ENCODE results near the gene TLR6.

The TLR6 gene

DNA sequence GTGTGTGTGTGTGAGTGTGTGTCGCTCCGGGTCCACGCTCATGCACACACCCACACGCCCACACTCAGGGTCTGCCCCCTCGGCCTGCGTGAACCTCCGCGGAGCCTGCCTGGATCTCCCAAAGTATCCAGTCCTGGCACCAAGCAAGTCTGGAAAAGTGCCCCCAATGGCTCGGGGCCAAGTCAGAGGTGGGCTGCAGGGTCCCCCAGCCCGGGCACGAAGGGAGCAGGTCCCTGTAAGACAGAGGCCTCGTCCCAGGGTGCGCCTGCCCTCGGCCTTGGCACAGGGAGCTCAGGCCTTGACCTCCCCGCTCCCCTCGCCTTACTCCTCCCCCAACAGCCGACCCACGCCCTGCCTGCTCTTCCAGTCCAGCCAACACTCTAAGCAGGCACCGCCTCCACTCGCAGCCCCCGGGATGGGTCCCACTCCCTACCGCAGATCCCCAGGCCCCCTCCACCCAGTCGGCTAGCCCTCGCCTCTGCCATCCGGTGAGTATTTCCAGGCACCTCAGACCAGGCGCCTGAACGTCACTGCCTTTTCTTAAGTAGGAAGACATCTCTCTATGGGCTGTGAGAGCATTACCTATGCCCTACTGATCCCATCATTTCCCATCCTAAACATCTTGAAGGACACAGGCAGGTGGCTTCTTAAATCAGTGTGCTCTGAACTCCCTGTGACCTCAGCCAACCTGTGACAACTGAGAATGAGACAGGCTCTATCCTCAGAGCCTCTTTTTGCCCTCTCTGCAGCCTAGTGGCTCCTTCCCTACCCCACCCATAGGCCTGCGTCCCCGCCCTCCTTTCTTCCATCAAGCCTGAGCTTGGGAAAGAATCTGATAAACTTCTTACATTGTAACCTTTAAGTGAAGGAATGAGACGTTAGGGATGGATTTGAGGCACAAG, 11.7 kb upstream of the TLR6 start:
- no peak for DNase-seq (ENCODE audit: low read depth in 2 of 3, low spot score in 2 of 3)

DNA sequence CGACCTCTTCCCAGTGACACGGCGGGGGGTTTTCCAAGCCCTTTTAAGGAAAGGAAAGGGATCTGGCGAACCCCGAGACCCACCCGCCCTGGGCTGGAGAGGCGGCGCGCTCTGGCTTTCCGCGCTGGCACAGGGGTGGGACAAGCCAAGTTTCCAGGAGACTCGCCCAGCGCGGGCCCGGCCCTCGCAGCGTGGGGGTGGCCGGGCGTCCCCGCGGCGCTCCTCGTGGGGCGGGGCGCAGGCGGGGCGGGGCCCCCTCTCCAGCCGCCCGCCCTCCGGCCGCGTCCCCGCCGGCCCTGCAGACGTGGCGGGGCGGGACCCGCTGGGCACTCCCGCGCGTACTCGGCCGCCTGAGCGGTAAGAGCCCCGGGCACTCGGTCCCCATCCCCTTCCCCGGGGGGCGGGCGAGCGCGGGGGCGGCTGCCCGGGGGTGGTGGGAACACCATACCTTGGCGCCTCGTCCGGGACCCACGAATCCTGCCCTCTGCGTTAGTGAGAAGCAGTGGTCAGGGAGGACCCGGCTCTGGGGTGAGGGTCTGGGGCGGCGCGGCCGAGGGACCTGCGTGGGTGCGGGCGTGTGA, 11.0 kb upstream of the TLR6 start, which contains the start of gene FAM114A1:
Gene FAM114A1, plus strand, starts transcription at position 329 of the 581 bp plus-strand sequence. CDS start 10,273 bp downstream, outside the sequence.
- DNase-seq (ENCODE audit: low read depth in 2 of 3, low spot score in 2 of 3), result no peak

DNA sequence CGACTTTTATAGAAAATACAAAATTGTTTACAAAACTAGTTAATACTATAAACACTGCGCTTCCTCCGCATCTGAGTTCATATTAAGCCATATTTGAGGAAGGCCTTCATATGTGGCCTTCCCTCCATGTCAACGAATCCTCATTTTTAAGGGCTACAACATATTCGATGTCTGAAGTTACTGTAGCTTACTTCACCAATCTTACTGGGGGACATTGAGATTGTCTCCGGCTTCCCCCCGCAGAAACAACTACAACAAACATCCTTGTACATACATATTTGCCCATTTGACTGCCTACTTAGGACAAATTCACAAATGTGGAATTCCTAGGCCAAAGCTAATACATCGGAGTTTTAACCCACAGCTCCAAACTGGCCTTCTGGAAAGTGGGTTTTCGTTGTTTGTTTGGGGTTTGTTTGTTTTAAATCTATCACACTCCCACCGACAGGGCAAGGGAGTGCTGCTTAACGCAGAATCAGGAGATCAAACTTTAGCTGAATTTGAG, 10.4 kb upstream of the TLR6 start:
- DNase-seq (ENCODE audit: low read depth in 2 of 3, low spot score in 2 of 3), result no peak

DNA sequence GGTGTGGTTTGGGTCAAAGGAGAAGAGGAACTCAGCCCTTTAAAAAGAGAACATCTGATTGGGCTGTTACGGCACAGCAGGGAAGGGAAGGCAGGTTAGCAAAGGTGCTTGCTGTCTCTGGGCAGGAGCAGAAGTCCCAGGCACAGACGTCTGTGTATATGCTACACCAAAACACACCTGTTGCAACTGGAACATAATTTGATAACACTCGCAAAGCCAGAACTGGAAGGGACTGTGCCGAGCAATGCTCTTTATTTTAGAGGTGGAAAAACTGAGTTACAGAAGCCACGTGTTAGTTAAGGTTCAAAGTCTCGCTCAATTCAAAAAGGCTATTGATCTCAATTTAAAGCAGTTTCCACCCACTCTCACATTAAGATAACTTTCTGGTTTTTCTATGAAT, 8.8 kb upstream of the TLR6 start:
- DNase-seq (ENCODE audit: low read depth in 2 of 3, low spot score in 2 of 3), result no peak

DNA sequence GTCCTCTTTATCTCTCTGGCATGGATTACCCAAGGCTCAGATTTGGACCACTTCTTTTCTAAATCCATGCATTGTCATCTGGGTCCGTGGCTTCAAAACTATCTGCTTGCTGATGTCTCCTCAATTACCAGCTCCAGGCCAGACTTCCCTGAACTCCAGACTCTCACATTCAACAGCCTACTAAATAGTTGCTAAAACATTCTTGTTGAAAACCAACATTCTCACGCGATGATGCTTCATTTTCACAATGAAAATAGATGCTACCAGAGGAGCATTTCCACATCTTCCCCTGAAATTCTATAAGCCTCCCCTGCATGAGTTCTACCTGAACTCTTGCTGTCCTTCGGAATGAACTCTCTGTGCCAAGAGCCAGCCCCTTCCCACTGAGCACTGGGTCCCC, 5.2 kb upstream of the TLR6 start:
- no peak for DNase-seq (ENCODE audit: low read depth in 2 of 3, low spot score in 2 of 3)

DNA sequence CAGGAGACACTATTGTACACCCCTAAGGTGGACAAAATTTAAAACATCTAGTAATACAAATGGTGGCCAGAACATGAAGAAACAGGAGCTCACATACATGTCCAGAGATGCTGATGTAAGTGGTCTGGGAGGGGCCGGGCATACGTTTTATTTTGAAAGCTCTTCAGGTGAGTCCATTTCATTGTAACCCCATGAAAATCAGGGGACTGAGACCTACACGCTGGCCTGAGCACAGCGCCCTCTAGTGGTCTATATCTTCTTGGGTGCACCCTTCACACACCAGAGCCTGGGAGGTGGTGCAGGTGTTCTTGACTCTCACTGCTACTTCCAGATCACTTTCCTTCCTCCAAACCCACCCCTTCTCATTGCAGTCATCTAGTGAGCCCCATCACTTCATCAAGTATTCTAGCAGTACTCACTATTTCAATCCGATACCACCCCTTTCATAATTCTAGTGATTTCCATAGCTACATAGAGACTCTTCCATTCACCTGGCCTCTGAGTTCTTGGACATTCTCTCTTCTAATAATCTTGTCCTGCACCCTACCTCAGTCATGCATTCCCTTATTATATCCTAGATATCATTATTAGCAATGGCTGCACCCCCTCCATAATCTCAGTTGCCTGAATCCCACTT, 4.3 kb upstream of the TLR6 start:
- DNase-seq (ENCODE audit: low read depth in 2 of 3, low spot score in 2 of 3), result peak in 1 of 3 experiments; percentile 29

DNA sequence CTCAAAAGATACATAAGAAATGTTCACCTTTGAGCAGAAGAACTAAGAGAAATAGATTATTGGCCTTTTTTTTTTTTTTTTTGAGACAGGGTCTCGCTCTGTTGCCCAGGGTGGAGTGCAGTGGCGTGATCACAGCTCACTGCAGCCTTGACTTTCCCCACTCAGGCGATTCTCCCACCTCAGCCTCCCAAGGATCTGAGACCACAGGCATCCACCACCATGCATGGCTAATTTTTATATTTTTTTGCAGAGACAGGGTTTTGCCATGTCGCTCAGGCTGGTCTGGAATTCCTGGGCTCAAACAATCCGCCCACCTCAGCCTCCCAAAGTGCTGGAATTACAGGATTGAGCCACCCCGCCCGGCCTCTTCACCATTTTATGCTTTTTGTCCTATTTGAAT, 2.9 kb upstream of the TLR6 start:
- DNase-seq (ENCODE audit: low read depth in 2 of 3, low spot score in 2 of 3), result no peak

DNA sequence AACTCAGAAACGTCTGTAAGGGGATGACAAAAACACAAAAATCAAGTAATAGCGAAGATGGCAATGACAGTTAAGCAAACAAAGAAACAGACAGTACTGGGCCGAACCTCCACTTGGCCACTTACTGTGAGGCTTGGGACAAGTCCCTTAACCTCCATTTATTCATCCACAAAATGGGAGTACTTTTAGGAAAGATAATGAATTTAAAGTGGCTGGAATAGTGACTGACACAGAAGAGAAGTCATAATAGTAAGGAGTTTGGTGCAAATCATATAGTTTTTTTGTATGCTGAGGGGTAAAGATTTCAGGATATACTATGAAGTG, 1.4 kb upstream of the TLR6 start:
- DNase-seq (ENCODE audit: low read depth in 2 of 3, low spot score in 2 of 3), result no peak

DNA sequence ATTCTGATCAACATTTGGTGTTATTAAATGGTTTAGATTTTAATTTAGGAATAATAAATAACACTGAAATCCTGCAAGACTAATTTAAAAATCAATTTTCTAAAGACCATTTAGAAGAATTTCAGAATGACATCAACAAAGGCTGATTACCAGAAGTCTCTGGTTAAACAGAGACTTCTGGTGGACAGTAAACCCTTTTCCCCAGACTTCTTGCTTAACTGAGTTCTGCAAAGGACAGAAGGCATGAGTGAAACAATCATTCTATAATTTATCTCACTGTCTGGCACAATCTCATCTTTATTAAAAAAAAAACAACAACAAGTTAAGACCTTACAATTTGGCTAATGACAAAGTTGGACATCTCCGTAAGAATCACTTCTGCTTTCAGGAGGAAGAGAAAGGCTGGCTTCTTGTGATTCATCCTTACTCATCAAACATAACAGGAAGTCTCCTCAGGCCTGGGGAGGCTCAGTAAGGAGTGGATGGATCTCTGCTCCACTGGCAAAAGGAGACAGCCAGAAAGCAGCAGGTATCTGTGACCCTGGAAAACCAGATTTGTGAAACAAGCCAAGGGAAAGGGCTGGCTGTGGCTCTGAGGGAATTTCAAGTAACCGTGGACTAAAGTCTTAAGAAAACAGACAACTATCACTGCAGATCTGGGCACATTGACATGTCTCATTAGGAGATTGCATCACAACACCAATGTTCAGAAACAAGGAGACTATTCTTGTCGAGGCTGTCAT, 908 bp upstream of the TLR6 start:
- no peak for DNase-seq (ENCODE audit: low read depth in 2 of 3, low spot score in 2 of 3)

DNA sequence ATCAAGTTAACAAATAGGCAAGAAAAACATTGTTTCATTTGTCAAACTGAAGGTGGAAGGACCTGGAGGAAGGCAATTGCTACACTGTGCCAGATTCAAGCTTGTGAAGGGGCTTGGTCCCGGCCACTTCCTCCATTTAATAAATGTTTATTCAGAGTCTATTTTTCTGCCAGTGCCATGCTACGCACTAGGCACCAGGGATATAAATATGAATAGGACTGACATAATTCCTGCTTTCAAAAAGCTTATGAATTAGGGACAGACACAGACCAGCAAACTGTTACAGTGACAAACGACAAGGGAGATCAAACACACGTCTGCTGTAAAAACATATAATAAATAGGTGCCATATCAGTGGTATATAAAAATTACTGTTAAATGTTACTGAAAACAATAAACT, 571 bp downstream of the TLR6 start:
- DNase-seq (ENCODE audit: low read depth in 2 of 3, low spot score in 2 of 3), result no peak

DNA sequence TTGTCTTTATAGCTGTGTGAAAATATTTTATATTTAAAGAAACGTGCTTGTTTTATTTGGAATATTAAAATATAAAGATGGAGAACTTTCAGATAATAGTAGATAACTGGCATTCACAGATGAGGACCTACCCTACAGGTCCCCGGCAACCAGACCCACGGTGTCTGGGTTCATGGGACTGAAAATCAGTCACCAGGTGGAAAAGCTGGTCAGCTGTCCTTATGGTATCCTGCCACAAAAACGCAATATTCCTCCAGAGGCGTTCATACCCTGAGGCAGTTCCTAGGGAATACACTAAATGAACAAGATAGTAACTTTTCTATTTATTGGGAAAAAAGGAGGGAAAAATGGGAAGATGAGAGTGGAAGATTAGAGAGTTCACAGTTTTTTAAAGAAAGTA, 1.2 kb downstream of the TLR6 start:
- no peak for DNase-seq (ENCODE audit: low read depth in 2 of 3, low spot score in 2 of 3)

DNA sequence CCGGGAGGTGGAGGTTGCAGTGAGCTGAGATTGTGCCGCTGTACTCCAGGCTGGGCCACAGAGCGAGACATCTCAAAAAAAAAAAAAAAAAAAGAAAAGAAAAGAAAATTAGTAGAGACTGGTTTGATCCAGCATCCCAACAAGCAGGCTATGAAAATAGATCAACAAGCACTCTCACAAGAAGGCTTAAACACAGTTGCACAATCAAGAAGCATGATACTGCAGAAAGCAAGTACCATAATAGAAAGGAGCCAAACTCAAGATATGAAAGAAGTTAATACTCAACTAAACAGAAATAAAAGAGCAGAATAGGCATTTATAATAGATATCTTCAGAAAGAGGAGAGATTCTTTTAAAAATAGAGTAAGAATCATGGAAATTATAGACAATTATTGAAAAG, 10.6 kb downstream of the TLR6 start:
- DNase-seq (ENCODE audit: low read depth in 2 of 3, low spot score in 2 of 3), result no peak

DNA sequence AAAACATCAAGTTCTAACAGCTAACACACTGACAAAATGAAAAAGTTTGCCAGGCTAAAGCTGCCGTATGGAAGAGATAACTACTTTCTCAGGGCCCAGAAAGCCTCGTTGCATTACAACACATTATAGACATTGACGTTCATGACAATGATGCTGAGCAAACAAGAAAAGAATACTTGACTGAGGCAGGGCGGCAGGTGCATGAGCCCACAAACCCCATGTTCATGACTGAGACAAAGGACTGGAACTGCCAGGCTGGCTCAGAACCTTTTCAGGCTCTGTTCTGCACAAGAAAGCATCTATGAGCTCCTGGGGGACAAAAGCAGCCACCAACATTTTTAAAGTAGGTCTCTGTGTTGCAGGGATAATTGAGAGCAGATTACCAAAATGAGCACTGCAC, 13.6 kb downstream of the TLR6 start:
- no peak for DNase-seq (ENCODE audit: low read depth in 2 of 3, low spot score in 2 of 3)

DNA sequence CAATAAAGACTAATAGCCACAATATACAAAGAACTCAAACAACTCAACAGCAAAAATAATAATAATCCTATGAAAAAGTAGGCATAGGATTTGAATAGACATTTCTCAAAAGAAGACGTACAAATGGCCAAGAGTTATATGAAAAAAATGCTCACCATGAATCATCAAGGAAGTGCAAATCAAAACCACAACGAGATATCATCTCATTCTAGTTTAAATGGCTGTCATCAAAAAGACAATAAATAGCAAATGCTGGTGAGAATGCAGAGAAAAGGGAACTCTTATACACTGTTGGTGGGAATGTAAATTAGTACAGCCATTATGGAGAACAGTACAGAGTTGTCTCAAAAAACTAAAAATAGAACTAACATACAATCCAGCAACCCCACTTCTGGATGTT, 18.8 kb downstream of the TLR6 start:
- DNase-seq (ENCODE audit: low read depth in 2 of 3, low spot score in 2 of 3), result no peak

DNA sequence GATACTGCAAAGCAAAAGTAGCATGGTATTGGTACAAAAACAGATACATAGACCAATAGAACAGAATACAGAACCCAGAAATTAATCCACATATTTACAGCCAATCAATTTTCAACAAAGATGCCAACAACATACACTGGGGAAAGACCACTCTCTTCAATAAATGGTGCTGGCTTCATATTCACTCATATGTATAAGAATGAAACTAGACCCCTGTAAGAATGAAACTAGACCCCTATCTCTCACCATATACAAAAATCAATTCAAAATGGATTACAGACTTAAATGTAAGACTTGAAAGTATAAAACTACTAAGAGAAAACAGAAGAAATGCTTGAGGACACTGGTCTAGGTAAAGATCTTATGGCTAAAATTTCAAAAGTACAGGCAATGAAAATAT, 19.3 kb downstream of the TLR6 start:
- no peak for DNase-seq (ENCODE audit: low read depth in 2 of 3, low spot score in 2 of 3)

DNA sequence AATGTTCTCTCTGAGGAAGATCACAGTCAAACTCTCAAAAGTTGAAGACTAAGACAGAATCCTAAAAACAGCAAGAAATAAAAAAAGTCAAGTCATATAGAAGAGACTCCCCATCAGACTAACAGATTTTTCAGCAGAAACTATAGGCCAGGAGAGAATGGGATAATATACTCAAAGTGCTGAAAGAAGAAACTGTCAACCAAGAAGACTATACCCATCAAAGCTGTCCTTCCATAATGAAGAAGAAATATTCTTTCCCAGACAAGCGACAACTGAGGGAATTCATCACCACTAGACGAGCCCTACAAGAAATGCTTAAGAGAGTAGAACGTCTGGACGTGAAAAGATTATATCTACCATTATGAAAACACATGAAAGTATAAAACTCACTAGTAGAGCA, 22.0 kb downstream of the TLR6 start:
- DNase-seq (ENCODE audit: low read depth in 2 of 3, low spot score in 2 of 3), result no peak

DNA sequence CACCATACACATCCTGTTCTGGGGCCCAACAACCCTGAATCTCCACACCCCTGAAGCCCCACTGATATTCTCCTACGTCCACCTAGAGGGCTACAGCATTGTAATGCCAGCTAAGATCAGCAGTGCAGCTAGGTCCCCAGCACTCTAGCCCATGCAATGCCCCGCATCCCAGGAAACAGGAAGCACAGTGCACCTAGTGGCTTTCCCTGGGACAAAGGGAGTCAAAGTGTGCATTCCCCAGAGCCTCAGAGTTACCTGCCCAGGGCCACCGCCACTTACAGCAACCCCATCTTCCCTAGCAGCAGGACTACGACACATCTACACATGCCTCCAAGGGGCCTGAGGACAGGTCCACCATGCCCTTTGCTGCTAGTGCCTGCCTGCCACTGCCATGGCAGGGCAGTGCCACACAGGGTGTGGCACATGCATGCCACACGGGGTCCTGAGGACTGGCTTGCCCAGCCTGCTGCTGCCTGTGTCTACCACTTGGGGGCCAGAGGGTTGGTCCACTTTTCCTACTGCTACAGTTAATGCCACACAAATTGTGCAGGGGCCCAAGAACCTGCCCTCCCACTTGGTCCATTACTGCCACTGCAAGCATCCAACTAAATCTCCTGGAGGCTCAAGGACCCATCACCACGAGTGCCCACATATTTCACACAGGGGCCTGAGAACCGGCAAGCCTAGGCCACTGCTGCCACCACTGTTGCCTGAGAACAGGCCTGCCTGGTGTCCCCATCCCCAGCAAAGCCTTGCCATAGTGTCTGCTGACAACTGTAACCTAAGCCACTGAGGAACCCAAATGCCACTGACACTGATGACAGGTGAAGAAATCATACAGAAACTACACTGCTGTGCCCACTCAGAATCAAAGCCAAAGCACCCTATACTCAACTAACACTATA, 23.7 kb downstream of the TLR6 start:
- no peak for DNase-seq (ENCODE audit: low read depth in 2 of 3, low spot score in 2 of 3)

DNA sequence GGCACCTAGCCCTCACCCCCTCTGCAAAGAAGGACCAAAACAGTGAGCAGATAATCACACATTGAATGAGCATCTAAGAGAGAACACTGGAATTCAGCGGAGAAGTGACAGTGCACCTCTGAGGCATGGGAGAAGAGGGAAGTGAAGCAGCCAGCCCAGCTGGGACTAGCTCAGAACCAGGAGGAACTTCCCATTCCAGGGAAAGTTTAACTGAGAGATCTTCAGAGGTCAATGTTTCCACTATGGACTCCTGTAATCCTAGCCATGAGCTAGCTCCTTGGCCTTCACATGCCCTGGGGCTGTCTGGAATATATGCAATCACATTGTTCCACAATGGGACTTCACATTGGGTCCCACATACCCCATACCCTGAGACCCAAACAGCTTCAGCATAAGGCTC, 24.4 kb downstream of the TLR6 start:
- no peak for DNase-seq (ENCODE audit: low read depth in 2 of 3, low spot score in 2 of 3)

DNA sequence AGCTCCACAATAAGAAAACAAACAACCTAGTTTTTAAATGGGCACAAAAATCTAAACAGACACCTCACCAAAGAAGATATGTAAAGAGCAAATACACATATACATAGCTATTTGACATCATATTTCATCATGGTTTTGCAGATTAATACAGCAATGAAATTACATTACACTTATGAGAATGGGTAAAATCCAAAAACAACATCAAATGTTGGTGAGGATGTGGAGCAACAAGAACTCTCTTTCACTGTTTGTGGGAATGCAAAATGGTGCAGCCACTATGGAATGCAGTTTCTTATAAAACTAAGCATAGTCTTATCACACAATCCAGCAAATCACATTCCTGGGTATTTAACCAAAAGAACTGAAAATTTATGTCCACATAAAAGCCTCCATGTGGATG, 25.0 kb downstream of the TLR6 start:
- DNase-seq (ENCODE audit: low read depth in 2 of 3, low spot score in 2 of 3), result no peak

DNA sequence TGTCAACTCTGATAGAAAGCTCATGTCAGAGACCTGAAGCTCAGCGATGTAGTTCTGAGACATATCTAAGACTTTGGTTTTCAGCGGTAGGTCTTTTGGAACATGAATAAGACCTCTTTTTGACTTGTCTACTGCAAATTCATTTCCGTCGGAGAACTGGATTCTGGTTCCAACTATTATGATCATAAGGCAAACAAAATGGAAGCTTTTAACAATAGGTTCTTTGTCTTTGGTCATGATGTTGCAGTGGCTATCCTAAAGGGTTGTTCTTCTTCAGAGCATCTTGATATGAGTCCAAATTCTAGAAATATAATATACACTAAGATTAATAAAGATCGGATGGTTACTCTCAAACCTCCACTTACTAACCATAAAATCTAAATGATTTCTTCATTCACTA, 27.4 kb downstream of the TLR6 start:
- no peak for DNase-seq (ENCODE audit: low read depth in 2 of 3, low spot score in 2 of 3)

DNA sequence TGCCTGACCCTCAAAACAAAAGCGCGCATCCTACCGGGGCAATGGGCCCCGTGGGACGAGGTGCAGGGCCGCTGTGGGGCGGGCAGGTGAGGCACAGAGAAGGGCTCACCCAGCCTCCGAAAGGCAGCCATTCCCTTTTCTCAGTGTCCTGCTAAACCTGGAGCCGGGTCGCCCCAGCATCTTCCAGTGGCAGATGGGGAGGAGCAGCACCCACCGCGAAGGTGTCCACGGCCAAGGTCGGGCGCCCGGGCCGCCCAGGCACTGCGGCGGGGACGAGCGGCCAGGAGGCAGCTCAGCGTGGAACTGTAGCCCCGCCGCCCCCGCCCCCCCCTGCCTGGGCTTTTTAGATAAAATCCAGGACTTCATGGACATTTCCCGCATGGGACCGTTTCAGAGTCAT, 32.9 kb downstream of the TLR6 start:
- DNase-seq (ENCODE audit: low read depth in 2 of 3, low spot score in 2 of 3), result no peak

Data from activated CD8-positive, alpha-beta memory T cell treated with anti-CD3 and anti-CD28 coated beads for 48 hours (primary cell).